C4-2B (cell line): ENCODE measurements around the gene SPACA5.
"Not testable (repeated sequence)": the region's sequence is repeated elsewhere in the genome, so short reads cannot be mapped to it uniquely, and the experiment has no call there.

ENCODE experiments used
- ZFX ChIP-seq: fragments of 450-650 bp; IDR thresholded peaks from 2 replicates; pipeline ENCODE4 v1.6.1; 2017
- TF ChIP-seq, protein P1 (sequence below): fragments of 450-650 bp; conservative IDR thresholded peaks from 2 replicates; pipeline ENCODE4 v1.5.1; 2017; ENCODE audit warnings: mild to moderate bottlenecking

DNA sequence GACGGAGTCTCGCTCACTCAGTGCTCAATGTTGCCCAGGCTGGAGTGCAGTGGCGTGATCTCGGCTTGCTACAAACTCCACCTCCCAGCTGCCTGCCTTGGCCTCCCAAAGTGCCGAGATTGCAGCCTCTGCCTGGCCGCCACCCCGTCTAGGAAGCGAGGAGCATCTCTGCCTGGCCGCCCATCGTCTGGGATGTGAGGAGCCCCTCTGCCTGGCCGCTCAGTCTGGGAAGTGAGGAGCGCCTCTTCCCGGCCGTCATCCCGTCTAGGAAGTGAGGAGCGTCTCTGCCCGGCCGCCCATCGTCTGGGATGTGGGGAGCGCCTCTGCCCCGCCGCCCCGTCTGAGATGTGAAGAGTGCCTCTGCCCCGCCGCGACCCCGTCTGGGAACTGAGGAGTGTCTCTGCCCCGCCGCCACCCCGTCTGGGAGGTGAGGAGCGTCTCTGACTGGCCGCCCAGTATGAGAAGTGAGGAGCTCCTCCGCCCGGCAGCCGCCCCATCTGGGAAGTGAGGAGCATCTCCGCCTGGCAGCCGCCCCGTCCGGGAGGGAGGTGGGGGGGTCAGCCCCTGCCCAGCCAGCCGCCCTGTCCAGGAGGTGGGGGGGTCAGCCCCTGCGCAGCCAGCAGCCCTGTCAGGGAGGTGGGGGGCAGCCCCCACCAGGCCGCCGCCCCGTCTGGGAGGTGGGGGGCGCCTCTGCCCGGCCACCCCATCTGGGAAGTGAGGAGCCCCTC is 10.0 kb downstream of the SPACA5 start:
- TF ChIP-seq, protein P1, sequence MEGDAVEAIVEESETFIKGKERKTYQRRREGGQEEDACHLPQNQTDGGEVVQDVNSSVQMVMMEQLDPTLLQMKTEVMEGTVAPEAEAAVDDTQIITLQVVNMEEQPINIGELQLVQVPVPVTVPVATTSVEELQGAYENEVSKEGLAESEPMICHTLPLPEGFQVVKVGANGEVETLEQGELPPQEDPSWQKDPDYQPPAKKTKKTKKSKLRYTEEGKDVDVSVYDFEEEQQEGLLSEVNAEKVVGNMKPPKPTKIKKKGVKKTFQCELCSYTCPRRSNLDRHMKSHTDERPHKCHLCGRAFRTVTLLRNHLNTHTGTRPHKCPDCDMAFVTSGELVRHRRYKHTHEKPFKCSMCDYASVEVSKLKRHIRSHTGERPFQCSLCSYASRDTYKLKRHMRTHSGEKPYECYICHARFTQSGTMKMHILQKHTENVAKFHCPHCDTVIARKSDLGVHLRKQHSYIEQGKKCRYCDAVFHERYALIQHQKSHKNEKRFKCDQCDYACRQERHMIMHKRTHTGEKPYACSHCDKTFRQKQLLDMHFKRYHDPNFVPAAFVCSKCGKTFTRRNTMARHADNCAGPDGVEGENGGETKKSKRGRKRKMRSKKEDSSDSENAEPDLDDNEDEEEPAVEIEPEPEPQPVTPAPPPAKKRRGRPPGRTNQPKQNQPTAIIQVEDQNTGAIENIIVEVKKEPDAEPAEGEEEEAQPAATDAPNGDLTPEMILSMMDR, result not testable (repeated sequence)
- not testable (repeated sequence) for TF ChIP-seq ZFX
